Stimulated activated CD8-positive, alpha-beta memory T cell treated with anti-CD3 and anti-CD28 coated beads, Interleukin-7, amount 100 ng/mL, for 4 hours (primary cell): ENCODE data around the gene PEX7.
"Not testable (repeated sequence)": the region's sequence is repeated elsewhere in the genome, so short reads cannot be mapped to it uniquely, and the experiment has no call there.

Experiments
- DNase-seq, 2 donors: peaks; one replicate each; pipeline ENCODE4 v3.0.0-alpha.2; 2020; ENCODE audit warnings: low read depth in 2 of 2

Gene PEX7

GRCh38 chr6:136950436-136951126 lies 128.2 kb downstream of the PEX7 start:
- no peak for DNase-seq

- DNase-seq, result no peak
These were observed 130.4 kb downstream of the PEX7 start for GRCh38 chr6:136952714-136953260.

DNA sequence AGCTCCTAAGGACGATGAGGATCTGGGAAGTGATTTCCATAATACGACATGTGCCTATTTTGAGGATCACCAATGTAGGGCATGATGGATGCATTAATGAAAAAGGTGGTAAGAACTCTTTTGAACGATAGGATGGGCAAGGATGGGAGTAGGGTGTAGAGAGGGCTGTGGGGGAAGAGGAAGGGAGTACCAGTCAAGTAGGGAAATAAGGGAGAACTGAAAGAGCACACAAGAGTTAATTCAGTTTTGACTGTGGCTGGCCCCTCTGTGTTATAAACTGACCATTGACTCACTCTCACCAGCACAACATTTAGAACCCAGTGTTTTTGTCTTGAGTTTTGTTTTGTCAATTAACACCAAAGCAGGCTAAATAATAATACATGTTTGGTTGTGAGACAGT lies 132.7 kb downstream of the PEX7 start:
- DNase-seq, result no peak

- DNase-seq, result no peak
These were observed 134.5 kb downstream of the PEX7 start for GRCh38 chr6:136956590-136957544.

- no peak for DNase-seq
These were observed 135.8 kb downstream of the PEX7 start for GRCh38 chr6:136958168-136958567.

GRCh38 chr6:136959471-136959891 lies 137.1 kb downstream of the PEX7 start:
- DNase-seq, result no peak

- not testable (repeated sequence) for DNase-seq
These were observed 137.5 kb downstream of the PEX7 start for GRCh38 chr6:136959935-136960334.

DNA sequence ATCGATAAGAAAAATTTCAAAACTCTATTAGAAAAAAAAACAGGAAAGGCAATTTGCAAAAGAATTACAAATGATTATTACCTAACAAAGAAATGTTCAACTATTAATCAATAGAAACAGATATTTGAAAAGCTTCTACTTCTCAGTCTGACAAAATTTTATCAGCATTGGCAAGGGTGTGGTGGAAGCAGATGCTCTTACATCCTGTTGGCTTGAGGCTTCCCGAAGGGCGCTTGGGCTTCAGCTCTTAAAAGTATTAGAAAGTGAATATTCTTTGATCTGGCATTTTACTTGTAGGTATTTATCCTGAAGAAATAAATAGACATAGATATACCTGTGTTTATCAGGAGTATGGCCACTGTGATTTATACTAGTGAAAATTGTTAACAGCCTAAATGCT lies 138.4 kb downstream of the PEX7 start:
- no peak for DNase-seq

DNA sequence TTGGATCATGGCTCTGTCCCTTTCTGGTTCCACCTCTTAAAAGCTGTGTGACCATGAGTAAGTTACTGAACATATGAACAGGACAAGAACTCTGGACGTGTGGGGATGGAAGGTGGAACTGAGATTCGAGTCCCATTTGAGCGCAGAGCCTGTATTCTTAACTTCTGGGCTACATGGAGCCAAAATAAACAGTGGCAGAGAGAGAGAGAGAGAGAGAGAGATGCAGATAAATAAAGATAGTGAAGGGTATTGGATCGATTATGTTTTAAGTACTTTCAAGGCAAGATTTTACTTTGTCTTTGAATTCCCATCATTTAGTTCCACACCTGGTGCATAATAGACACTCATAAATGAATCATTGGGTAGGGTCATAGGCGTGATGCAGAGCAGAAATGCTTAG lies 139.5 kb downstream of the PEX7 start:
- DNase-seq, result no peak

DNA sequence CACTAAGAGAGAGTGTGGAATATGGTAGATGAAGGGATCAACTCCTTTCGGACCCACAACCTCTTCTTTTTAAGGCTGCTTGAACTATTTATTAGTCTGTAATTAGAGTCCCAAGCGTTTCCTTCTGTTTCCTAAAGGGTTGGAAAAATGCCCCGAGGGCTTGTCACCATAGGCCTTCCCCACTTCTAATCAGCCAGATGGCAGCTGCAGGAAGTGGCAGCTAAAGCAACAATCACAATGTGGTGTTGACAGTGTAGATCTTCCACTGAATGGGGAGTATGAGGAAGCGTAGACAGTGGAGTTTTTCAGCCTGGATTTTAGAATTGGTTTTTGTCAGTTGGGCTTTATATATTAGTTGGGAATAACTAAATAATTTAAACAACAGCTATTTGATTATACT lies 140.3 kb downstream of the PEX7 start:
- no peak for DNase-seq

DNA sequence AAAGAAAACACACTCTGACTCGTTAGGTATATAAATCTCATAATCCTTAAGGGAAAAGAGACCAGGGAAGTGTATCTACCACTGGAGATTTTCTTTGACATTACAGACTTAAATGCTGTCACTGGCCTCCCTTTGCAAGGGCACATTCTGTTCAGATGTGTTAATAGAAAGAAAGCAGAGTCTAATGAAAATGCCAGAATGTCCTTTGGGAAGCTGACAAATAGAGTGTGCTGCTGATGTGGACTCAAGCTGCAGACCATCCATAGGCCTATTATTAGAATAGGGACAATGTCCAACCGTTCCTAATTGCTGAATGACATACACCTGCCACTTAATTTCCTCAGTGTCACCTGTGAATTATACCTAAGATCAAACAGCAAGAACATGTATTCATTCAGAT lies 140.9 kb downstream of the PEX7 start:
- DNase-seq, result no peak
